WERI-Rb-1 (cell line): ENCODE measurements around the gene UROC1.

Experiments
- DNase-seq: peaks from one replicate; pipeline ENCODE4 v3.0.0-alpha.2; 2020
- H3K27ac ChIP-seq: fragments of 250-450 bp; sonication (Bioruptor Pico); 2 replicates; pipeline ENCODE4 v1.5.1; 2020; ENCODE audit warnings: mild to moderate bottlenecking, moderate library complexity
- H3K27me3 ChIP-seq: fragments of 250-450 bp; sonication (Bioruptor Pico); 2 replicates; pipeline ENCODE4 v1.5.1; 2021; ENCODE audit warnings: mild to moderate bottlenecking, low read depth, moderate library complexity; ENCODE audit not compliant: insufficient read depth, severe bottlenecking
- H3K36me3 ChIP-seq: fragments of 250-450 bp; sonication (Bioruptor Pico); 2 replicates; pipeline ENCODE4 v1.5.1; 2020; ENCODE audit warnings: mild to moderate bottlenecking, moderate library complexity
- H3K4me3 ChIP-seq: 2 replicates; pipeline ENCODE4 v1.5.1; 2011; ENCODE audit warnings: low read depth, mild to moderate bottlenecking, control low read depth, low read length
- H3K9me3 ChIP-seq: fragments of 250-450 bp; sonication (Bioruptor Pico); 2 replicates; pipeline ENCODE4 v1.5.1; 2021; ENCODE audit warnings: mild to moderate bottlenecking, moderate library complexity; ENCODE audit not compliant: severe bottlenecking
- TF ChIP-seq, protein P1 (sequence below): IDR thresholded peaks from 2 replicates; pipeline ENCODE4 v1.5.1; 2011; ENCODE audit warnings: low read depth, mild to moderate bottlenecking, control low read depth, inconsistent platforms, low read length

The UROC1 gene

DNA sequence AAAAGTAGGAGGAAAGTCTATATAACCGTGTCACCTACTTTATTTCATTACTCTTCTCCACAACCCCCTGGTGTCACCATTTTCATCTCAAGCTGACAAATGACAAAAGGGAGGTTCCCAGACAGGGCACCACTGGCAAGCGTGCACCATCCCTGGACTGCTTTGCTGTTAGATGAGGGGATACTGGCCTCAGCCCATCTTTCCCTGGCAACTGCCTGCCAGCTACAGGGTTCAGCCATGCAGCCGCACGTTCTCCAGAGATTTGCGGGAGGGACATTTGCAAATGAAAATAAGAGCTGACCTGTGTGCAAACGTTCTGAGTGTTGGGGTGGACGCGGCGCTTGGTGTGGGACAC, 660 bp downstream of the UROC1 start:
- H3K36me3 ChIP-seq = no peaks in the 10 kb centered on the region
- TF ChIP-seq, protein P1, sequence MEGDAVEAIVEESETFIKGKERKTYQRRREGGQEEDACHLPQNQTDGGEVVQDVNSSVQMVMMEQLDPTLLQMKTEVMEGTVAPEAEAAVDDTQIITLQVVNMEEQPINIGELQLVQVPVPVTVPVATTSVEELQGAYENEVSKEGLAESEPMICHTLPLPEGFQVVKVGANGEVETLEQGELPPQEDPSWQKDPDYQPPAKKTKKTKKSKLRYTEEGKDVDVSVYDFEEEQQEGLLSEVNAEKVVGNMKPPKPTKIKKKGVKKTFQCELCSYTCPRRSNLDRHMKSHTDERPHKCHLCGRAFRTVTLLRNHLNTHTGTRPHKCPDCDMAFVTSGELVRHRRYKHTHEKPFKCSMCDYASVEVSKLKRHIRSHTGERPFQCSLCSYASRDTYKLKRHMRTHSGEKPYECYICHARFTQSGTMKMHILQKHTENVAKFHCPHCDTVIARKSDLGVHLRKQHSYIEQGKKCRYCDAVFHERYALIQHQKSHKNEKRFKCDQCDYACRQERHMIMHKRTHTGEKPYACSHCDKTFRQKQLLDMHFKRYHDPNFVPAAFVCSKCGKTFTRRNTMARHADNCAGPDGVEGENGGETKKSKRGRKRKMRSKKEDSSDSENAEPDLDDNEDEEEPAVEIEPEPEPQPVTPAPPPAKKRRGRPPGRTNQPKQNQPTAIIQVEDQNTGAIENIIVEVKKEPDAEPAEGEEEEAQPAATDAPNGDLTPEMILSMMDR = no peak
- no peak overlapping the region for H3K27ac ChIP-seq
- no peak for DNase-seq
- H3K4me3 ChIP-seq = no peak overlapping the region
- H3K9me3 ChIP-seq = no peaks in the 10 kb centered on the region
- no peaks in the 10 kb centered on the region for H3K27me3 ChIP-seq

DNA sequence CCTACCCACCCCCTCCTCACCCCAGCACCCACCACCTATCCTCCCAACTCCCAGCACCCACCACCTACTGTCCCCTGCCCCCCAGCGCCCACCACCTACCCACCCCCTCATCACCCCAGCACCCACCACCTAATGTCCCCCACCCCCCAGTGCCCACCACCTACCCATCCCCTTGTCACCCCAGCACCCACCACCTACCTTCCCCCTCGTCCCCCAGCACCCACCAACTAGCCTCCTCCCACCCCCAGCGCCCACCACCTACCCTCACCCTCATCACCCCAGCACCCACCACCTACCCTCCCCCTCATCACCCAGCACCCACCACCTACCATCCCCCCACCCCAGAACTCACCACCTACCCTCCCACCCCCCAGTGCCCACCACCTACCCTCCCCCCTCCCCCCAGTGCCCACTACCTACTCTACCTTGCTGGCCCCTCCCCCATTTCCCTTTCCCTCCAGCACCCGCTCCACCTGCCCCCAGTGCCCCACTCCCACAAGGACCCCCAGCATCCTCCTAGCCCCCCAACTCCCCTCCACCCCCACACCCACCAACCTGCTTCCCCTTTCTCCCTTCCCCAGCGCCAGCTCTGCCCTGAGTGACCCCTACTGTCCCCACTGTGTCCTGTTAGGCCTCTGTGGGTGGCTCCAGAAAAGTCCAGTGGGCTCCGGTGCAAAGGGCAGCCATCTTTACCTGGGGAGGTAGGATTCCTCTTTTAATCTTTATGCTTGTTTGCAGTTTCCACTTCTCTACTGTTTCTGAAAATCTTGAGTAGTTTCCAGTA, 1.2 kb downstream of the UROC1 start:
- no peaks in the 10 kb centered on the region for H3K27me3 ChIP-seq
- no peak overlapping the region for H3K4me3 ChIP-seq
- H3K27ac ChIP-seq = no peak overlapping the region
- H3K36me3 ChIP-seq = no peaks in the 10 kb centered on the region
- no peak for DNase-seq
- no peaks in the 10 kb centered on the region for H3K9me3 ChIP-seq
- TF ChIP-seq, protein P1 = no peak

DNA sequence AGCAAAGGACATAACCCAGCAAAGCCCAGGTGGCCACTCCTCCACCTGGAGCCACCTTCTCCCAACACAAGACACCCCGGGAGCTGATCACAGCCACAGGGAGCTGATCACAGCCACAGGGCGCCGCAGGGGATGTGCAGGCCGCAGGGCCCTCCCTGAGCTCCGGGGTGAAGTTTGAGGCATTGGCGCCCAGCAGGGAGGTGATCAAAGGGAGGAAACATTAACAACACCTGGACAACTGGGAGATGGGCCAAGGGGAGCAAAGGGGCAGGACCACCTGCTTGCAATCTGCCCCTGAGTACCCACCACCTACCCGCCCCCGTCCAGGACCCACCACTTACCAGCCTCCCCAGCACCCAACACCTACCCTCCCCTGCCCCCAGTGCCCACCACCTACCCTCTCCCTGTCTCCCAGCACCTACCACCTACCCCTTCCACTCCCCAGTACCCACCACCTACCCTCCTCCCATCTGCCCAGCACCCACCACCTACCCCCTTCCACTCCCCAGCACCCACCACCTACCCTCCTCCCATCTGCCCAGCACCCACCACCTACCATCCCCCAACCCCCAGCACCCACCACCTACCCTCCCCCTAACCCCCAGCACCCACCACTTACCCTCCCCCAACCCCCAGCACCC, 2.4 kb downstream of the UROC1 start:
- Histone ChIP-seq H3K27ac (no peak overlapping the region), H3K36me3 (no peaks in the 10 kb centered on the region), H3K4me3 (no peak overlapping the region), H3K9me3 (no peaks in the 10 kb centered on the region), H3K27me3 (no peaks in the 10 kb centered on the region)
- TF ChIP-seq, protein P1 = no peak
- no peak for DNase-seq

DNA sequence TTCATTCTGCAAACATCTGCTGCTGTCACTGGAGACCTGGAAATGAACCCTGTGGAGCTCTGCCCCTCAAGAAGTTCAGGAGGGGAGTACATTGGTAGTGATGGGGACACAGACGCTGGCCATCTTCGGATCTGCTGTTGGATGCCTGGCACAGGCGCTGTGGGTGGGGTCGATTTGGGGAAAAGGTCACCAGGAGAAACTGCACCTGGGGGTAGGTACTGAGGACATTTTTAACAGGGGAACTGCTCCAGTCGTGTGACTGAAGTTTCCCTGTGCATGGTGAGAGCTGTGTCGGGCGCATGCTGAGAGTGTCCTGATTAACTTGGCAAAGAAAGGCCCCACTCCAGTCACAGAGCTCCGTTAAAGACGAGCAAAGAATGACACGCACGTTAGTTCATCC, 3.4 kb downstream of the UROC1 start:
- Histone ChIP-seq H3K36me3 (no peaks in the 10 kb centered on the region), H3K27ac (no peak overlapping the region), H3K9me3 (no peaks in the 10 kb centered on the region), H3K27me3 (no peaks in the 10 kb centered on the region), H3K4me3 (no peak overlapping the region)
- TF ChIP-seq, protein P1 = no peak
- DNase-seq = no peak

DNA sequence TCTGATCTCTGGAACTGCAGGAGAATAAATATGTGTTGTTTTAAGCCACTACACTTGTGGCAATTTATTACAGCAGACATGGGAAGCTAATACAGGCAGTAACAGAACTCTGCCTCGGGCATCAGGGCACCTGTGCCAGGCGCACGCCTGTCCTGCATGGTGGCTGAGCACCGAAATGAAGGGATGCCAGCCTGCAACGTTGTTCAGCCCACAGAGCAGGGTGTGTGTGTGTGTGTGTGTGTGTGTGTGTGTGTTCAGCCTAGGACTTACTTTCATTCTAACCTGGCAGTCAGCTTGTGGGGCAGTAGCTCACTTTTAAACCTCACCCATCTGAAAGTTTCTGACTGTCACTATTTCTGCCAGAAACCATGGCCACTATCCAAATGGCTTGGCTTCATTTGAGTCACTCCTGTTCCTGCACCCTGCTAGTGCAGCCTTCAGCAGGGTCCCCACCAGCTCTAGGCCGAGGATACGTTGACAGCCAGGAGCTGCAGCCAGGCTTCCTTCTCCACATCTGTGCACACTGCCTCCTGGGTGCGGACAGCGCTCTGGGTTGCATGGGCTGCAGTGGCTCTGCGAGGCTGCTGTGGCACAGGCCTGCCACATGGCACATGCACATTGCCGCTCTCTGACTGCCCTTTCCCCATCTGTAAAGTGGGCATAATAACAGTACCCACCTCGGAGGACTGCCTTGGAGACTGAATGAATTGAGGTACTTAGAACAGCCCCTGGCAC, 4.5 kb downstream of the UROC1 start:
- Histone ChIP-seq H3K9me3 (no peaks in the 10 kb centered on the region), H3K4me3 (no peak overlapping the region), H3K36me3 (no peaks in the 10 kb centered on the region), H3K27ac (no peak overlapping the region), H3K27me3 (no peaks in the 10 kb centered on the region)
- TF ChIP-seq, protein P1 = no peak
- DNase-seq = no peak
